Heart right ventricle (tissue), 16 donors: ENCODE measurements around the gene GREB1. TPM values are rescaled to one million over a fixed set of nuclear protein-coding genes. Genes with fewer than 3 reads are reported as not detected.

Experiments
- ATAC-seq, 8 donors: fragments of 200-7000 bp; cut with Tn5 transposase; one replicate each; pipeline ENCODE4 v1.9.1; 2020; ENCODE audit warnings: mild to moderate bottlenecking in 8 of 8, moderate library complexity in 8 of 8, moderate number of reproducible peaks in 1 of 8
- DNase-seq, 2 donors: peaks; one replicate each; pipeline ENCODE4 v3.0.0-alpha.2; 2020
- H3K27ac ChIP-seq, 10 donors: fragments of 200-600 bp; sonication (generic) in 2 of 10; one replicate each; pipeline versions ENCODE4 v1.5.0 to v1.8.0; 2020 to 2022; ENCODE audit warnings: mild to moderate bottlenecking in 3 of 10
- H3K27me3 ChIP-seq, 7 donors: fragments of 200-600 bp; one replicate each; pipeline ENCODE4 v1.8.0; 2021 to 2022; ENCODE audit warnings: mild to moderate bottlenecking in 2 of 7
- H3K36me3 ChIP-seq, 9 donors: fragments of 200-600 bp; sonication (generic) in 1 of 9; one replicate each; pipeline versions ENCODE4 v1.5.0 to v1.8.0; 2020 to 2022; ENCODE audit warnings: mild to moderate bottlenecking in 2 of 9
- H3K4me1 ChIP-seq, 9 donors: fragments of 200-600 bp; sonication (generic) in 1 of 9; one replicate each; pipeline versions ENCODE4 v1.5.0 to v1.8.0; 2020 to 2022; ENCODE audit warnings: mild to moderate bottlenecking in 4 of 9
- H3K4me3 ChIP-seq, 10 donors: fragments of 200-600 bp; sonication (generic) in 2 of 10; one replicate each; pipeline versions ENCODE4 v1.5.0 to v1.8.0; 2020 to 2022; ENCODE audit warnings: mild to moderate bottlenecking in 7 of 10, moderate library complexity in 2 of 10
- H3K9me3 ChIP-seq, 11 donors: fragments of 200-600 bp in 10 of 11; sonication (generic) in 2 of 11; one replicate each; pipeline versions ENCODE4 v1.5.0 to v1.8.0; 2013 to 2022; ENCODE audit warnings: mild to moderate bottlenecking in 2 of 11, control low read depth in 1 of 11, moderate library complexity in 1 of 11
- WGBS, 2 donors: extraction: QIAGEN DNeasy Blood & Tissue Kit; methylation state at CpG; one replicate each; pipeline ENCODE4 v1.1.7; 2013; ENCODE audit warnings: inconsistent platforms in 1 of 2; 5-methylcytosine and 5-hydroxymethylcytosine counted together
- intact Hi-C, 10 donors: fragments of 100-400 bp; cut with DNase I; formaldehyde crosslinking; loops; one replicate each; pipeline versions ENCODE4 v1.11.1 to v1.14.2; 2022
- polyA plus RNA-seq, 2 donors: library from polyadenylated mRNA; stranded (reverse); fragments of 200-250 nt; gene quantifications; one replicate each; pipeline ENCODE4 v1.2.3, GENCODE V29; 2013
- total RNA-seq, 10 donors: library from RNA; stranded (reverse); fragmentation: NEBNext Ultra II Directional in 3 of 10; extraction: Animal tissue kit (Norgen Biotek cat#: 25700) in 3 of 10; gene quantifications; one replicate each; pipeline versions ENCODE4 v1.2.1 to v1.2.4, GENCODE V29; 2021 to 2023
- TF ChIP-seq, protein P1 (sequence below), 9 donors: fragments of 200-600 bp; sonication (generic) in 2 of 9; IDR thresholded peaks; one replicate each; pipeline versions ENCODE4 v1.5.0 to v1.8.0; 2021 to 2022; ENCODE audit warnings: antibody characterized with exemption in 9 of 9, mild to moderate bottlenecking in 5 of 9, moderate library complexity in 1 of 9
- donor health status: Arrhythmogenic right ventricular cardiomyopathy.
- donor health status: ischemic (EF 13 %, LVEDD 7.1; RV severe dilation, severe dysfunction).
- donor health status: healthy with polysubstance abuse.
- donor health status: DM: no; HTN: yes; CAD: no.
- donor health status: DM: no; HTN: no; CAD: no.
- donor health status: ischemic (EF 25% LVEDD 6.9; RV normal size, moderate dysfunction).
- donor health status: ischemic (EF 25% LVEDD 5.7; RV mildly dilated, moderate dysfunction).
- donor health status: healthy.
- donor health status: DM: yes; HTN: yes; CAD: no.
- donor health status: Ischemic cardiomyopathy.
- donor health status: ischemic (EF 35%, LVEDD 5.7; RV mildly dilated, moderate dysfunction).
- donor health status: nonischemic (EF 11% LVEDD 7.7; RV severe dilation, severe dysfunction).
- donor health status: DM: yes; HTN: yes; CAD: no.
- donor health status: PGD.
- donor health status: ischemic (EF 29% LVEDD 5.4; RV normal size, mild dysfunction).
- donor health status: nonischemic (EF 23%, LVEDD 6.1; RV moderate dilation, normal function).

GREB1 gene
- total and polyA plus RNA-seq, 12 donors, result 1.2 to 15.6 (median 7.8) TPM

DNA sequence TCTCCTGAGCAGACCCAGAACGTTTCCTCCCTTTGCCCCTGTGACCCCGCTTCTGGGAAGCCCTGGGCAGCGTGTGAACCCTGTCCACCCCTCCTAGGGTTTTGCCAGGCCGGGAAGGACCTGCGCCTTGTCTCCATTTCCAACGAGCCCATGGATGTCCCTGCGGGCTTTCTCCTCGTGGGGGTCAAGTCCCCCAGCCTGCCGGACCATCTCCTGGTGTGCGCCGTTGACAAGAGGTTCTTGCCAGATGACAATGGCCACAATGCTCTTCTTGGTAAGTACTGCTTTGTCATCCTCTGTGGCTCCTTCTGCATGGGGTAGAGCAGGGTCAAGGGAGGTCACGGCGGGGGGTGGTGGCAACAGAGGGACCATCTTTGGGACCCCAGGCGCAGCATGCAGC, 32.5 kb downstream of the GREB1 start:
- H3K4me1 ChIP-seq, result peaks cover 0 to 4% (median 0%) of the 10 kb centered on the region in 9 donors
- no peaks in the 10 kb centered on the region for H3K9me3 ChIP-seq
- no peak for ATAC-seq
- DNase-seq, result no peak
- no peak overlapping the region for H3K4me3 ChIP-seq
- 90 to 93% methylated on average over 14 of the region's 14 CpGs for WGBS, 2 donors
- TF ChIP-seq, protein P1, sequence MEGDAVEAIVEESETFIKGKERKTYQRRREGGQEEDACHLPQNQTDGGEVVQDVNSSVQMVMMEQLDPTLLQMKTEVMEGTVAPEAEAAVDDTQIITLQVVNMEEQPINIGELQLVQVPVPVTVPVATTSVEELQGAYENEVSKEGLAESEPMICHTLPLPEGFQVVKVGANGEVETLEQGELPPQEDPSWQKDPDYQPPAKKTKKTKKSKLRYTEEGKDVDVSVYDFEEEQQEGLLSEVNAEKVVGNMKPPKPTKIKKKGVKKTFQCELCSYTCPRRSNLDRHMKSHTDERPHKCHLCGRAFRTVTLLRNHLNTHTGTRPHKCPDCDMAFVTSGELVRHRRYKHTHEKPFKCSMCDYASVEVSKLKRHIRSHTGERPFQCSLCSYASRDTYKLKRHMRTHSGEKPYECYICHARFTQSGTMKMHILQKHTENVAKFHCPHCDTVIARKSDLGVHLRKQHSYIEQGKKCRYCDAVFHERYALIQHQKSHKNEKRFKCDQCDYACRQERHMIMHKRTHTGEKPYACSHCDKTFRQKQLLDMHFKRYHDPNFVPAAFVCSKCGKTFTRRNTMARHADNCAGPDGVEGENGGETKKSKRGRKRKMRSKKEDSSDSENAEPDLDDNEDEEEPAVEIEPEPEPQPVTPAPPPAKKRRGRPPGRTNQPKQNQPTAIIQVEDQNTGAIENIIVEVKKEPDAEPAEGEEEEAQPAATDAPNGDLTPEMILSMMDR (IDR thresholded peaks at IDR 0.05), result no peak
- intact Hi-C loops, result no loop called here
- H3K27me3 ChIP-seq, result no peaks in the 10 kb centered on the region
- no peak overlapping the region for H3K27ac ChIP-seq
- H3K36me3 ChIP-seq, result no peaks in the 10 kb centered on the region

DNA sequence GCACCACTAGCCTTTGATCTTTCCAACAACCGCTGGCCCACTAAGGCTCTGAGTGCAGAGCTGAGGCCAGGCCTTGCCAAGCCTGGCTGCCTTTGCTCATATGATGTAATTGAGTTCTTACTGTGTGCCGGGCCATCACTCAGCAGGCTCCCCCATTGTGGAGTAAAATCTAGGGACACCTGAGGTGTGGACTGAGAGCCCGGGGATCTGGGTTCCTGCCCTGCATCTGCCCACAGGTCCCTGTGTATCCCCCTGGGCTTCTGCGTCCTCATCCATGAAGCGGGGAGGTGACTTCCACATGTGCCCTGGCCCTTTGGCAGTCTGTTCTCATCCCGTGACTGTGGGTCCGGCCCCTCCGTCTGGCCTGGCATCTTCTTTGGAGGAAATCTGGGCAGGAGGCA, 33.8 kb downstream of the GREB1 start:
- no peak overlapping the region for H3K4me3 ChIP-seq
- TF ChIP-seq, protein P1 (IDR thresholded peaks at IDR 0.05), result no peak
- intact Hi-C loops, result no loop called here
- H3K27ac ChIP-seq, result no peak overlapping the region
- DNase-seq (no peak), ATAC-seq (no peak)
- WGBS, 2 donors, result 93 to 96% methylated on average over 8 of the region's 8 CpGs
- H3K27me3 ChIP-seq, result no peaks in the 10 kb centered on the region
- H3K9me3 ChIP-seq, result no peaks in the 10 kb centered on the region
- peaks cover 0 to 4% (median 0%) of the 10 kb centered on the region in 9 donors for H3K4me1 ChIP-seq
- H3K36me3 ChIP-seq, result no peaks in the 10 kb centered on the region

DNA sequence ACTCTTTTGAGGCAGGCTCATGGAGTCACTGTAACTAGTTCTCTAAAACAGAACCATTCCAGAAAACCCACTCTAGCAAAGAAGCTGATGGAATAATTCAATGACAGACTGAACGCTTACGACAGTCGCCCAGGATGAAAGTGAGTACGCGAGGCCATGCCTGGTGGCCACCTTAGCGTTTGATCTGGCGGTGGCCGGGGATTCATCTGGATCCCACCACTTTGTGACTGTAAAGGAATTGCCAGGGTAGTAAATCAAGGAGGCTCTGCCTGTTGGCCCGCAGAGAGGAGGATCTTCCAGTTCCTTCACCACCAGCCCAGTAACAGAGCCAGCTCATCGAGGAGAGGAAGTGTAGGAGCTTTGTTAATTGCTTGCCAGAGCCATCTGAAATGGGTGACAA, 34.6 kb downstream of the GREB1 start:
- intact Hi-C loops, result no loop called here
- ATAC-seq, result no peak
- H3K36me3 ChIP-seq, result no peaks in the 10 kb centered on the region
- no peak overlapping the region for H3K27ac ChIP-seq
- no peak overlapping the region for H3K4me3 ChIP-seq
- WGBS, 2 donors, result 93 to 95% methylated on average over 10 of the region's 10 CpGs
- H3K9me3 ChIP-seq, result no peaks in the 10 kb centered on the region
- DNase-seq, result no peak
- peaks cover 0 to 4% (median 0%) of the 10 kb centered on the region in 9 donors for H3K4me1 ChIP-seq
- TF ChIP-seq, protein P1 (IDR thresholded peaks at IDR 0.05), result no peak
- H3K27me3 ChIP-seq, result no peaks in the 10 kb centered on the region

DNA sequence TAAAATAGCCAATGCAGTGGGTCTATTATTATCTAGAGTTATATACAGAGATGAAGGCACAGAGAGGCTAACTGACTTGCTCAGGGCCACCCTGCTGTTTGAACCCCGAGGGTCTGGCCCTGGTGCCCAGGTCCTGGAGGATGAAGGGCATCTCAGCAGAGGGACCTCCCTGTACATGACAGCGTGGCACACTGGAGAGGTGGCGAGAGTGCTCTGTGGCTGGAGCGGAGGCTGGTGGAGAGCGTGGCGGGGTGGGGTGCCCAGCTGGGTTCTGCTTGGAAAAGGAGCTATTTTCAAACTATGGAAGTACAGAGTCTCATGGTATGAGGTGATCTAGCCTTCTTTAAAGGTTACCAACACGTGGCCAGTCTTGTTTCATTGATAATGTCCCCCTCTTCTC, 35.8 kb downstream of the GREB1 start:
- WGBS, 2 donors, result 94 to 95% methylated on average over 7 of the region's 7 CpGs
- no peak for DNase-seq

More for the DNA sequence above, 35.8 kb downstream of the GREB1 start:
- Histone ChIP-seq H3K27me3 (no peaks in the 10 kb centered on the region), H3K9me3 (no peaks in the 10 kb centered on the region), H3K36me3 (no peaks in the 10 kb centered on the region), H3K4me3 (no peak overlapping the region), H3K27ac (no peak overlapping the region), H3K4me1 (peaks cover 0 to 4% (median 0%) of the 10 kb centered on the region in 9 donors)
- TF ChIP-seq, protein P1 (IDR thresholded peaks at IDR 0.05), result no peak
- intact Hi-C loops, result no loop called here
- ATAC-seq, result no peak
